ENCODE measurements around the gene RTCB.

GRCh38 chr22:32448980-32449379 lies 36.9 kb upstream of the RTCB start:
- TF ChIP-seq CTCF (conservative IDR thresholded peaks at IDR 0.05) = no peak
- no peak for TF ChIP-seq ZFX (IDR thresholded peaks at IDR 0.05)
